Spleen (tissue), 7 donors: ENCODE data around the gene KHDRBS2.

ENCODE experiments used
- CTCF ChIP-seq, 11 experiments: fragments of 200-600 bp in 7 of 11; fragments of 450-650 bp in 4 of 11; sonication (generic) in 4 of 11; IDR thresholded peaks in 8 of 11; conservative IDR thresholded peaks in 3 of 11; 1 replicate in 7 of 11; 2 replicates in 4 of 11; pipeline versions ENCODE4 v1.4.0 to v1.8.0; 2016 to 2021; ENCODE audit warnings: antibody characterized with exemption in 11 of 11, inconsistent platforms in 4 of 11, mild to moderate bottlenecking in 1 of 11
- POLR2A ChIP-seq, 3 donors: fragments of 450-650 bp; IDR thresholded peaks; one replicate each; pipeline ENCODE4 v1.5.1; 2017; ENCODE audit warnings: antibody characterized with exemption in 3 of 3, mild to moderate bottlenecking in 1 of 3
- POLR2AphosphoS5 ChIP-seq, 3 donors: sonication (generic); formaldehyde crosslinking; IDR thresholded peaks; one replicate each; pipeline ENCODE4 v1.5.1; 2017; ENCODE audit warnings: antibody characterized with exemption in 3 of 3
- donor health status: DM: no; HTN: no; CAD: no; lungs with moderate emphysema.
- donor health status: DM: no; HTN: no; CAD: no.
- donor health status: DM: no; HTN: no; CAD: no.

- no peak for TF ChIP-seq POLR2AphosphoS5 (IDR thresholded peaks at IDR 0.05)
- peak; percentile 21 to 71 (median 59) for TF ChIP-seq CTCF (IDR thresholded peaks at IDR 0.05 in 8 of 11, conservative IDR thresholded peaks at IDR 0.05 in 3 of 11)
- no peak for TF ChIP-seq POLR2A (IDR thresholded peaks at IDR 0.05)
These were observed 135.9 kb downstream of the KHDRBS2 start for GRCh38 chr6:62150048-62150663.
